Measurements from ENCODE around the gene SLC4A2.

- TF ChIP-seq CTCF (conservative IDR thresholded peaks at IDR 0.05; ENCODE audit: low read length) (no peak), EZH2phosphoT487 (IDR thresholded peaks at IDR 0.05; ENCODE audit: borderline replicate concordance) (no peak)
Measured at GRCh38 chr7:151062111-151062398, 2.7 kb downstream of the SLC4A2 start.

All from Loucy (cell line).